GM10266 (cell line): Measurements from ENCODE around the gene VTI1A.

Experiments
- DNase-seq: peaks from one replicate; pipeline ENCODE4 v3.0.0; 2012; ENCODE audit errors: extremely low spot score
- TF ChIP-seq, protein P1 (sequence below): IDR thresholded peaks from 2 replicates; pipeline ENCODE4 v1.5.1; 2012; ENCODE audit warnings: mild to moderate bottlenecking, low read depth; ENCODE audit not compliant: control insufficient read depth, insufficient read depth; ENCODE audit errors: missing control alignments

The VTI1A gene

GRCh38 chr10:112618814-112619213 is 171.8 kb downstream of the VTI1A start:
- DNase-seq = no peak
- TF ChIP-seq, protein P1, sequence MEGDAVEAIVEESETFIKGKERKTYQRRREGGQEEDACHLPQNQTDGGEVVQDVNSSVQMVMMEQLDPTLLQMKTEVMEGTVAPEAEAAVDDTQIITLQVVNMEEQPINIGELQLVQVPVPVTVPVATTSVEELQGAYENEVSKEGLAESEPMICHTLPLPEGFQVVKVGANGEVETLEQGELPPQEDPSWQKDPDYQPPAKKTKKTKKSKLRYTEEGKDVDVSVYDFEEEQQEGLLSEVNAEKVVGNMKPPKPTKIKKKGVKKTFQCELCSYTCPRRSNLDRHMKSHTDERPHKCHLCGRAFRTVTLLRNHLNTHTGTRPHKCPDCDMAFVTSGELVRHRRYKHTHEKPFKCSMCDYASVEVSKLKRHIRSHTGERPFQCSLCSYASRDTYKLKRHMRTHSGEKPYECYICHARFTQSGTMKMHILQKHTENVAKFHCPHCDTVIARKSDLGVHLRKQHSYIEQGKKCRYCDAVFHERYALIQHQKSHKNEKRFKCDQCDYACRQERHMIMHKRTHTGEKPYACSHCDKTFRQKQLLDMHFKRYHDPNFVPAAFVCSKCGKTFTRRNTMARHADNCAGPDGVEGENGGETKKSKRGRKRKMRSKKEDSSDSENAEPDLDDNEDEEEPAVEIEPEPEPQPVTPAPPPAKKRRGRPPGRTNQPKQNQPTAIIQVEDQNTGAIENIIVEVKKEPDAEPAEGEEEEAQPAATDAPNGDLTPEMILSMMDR = no peak

- TF ChIP-seq, protein P1 = no peak
- no peak for DNase-seq
These were observed 172.5 kb downstream of the VTI1A start for GRCh38 chr10:112619556-112619955.

GRCh38 chr10:112622786-112623185 is 175.8 kb downstream of the VTI1A start:
- DNase-seq = no peak

GRCh38 chr10:112624546-112625048 is 177.6 kb downstream of the VTI1A start:
- DNase-seq = no peak
- TF ChIP-seq, protein P1 = no peak

More at GRCh38 chr10:112622786-112623185, 175.8 kb downstream of the VTI1A start:
- TF ChIP-seq, protein P1 = no peak

GRCh38 chr10:112628951-112629609 is 182.1 kb downstream of the VTI1A start:
- no peak for DNase-seq
- TF ChIP-seq, protein P1 = no peak

DNA sequence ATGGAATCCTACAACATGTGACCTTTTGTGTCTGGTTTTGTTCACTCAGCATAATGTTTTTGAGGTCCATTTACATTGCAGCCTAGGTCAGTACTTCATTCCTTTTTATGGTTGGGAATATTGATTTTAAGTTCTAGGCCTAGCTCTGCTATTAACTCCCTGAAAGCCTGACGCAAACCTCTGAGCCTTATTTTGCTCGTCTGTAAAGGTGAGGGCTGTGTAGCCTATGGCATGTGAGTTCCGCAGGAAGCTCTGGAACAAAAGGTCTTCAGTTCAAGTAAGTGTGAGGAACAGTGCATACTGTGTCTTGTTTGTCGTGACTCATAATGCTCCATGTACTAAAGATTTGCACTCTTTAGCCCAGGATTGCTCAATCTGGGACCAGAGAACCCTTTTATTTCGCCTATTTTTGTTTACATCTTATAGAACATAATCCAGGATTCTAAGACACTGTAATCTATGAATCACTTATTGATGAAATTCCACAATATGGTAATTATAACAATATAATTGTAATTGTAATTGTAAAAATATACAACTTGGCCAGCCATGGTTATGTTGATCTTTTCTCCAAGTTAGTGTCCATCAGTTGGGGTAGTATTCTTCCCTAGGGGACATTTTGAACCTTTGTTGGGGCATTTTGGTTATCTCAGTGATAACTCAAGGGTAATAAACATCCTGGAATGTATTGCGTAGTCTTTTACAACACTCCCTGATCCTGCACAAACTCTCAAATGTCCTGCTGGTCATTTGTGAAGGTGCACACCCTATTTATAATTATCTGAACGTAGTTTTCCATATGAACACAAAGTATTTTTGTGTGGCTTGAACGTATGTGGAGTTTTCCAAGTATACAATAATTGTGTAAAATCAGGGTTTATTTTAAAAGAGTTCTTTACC is 184.7 kb downstream of the VTI1A start:
- DNase-seq = no peak
- TF ChIP-seq, protein P1 = no peak

- no peak for DNase-seq
- TF ChIP-seq, protein P1 = no peak
These were observed 187.2 kb downstream of the VTI1A start for GRCh38 chr10:112634096-112634830.
